Fibroblast of villous mesenchyme (primary cell): ENCODE results near the gene HLCS. TPM values are rescaled to one million over a fixed set of nuclear protein-coding genes. Genes with fewer than 3 reads are reported as not detected.
A peak's percentile ranks its signal among the peaks of the same experiment; 100 is the strongest.

Experiments used
- DNase-seq: peaks from one replicate; pipeline ENCODE4 v3.0.0-alpha.2; 2010; ENCODE audit warnings: low read depth
- H3K4me3 ChIP-seq: 2 replicates; pipeline ENCODE4 v1.5.1; 2011; ENCODE audit warnings: low read depth, mild to moderate bottlenecking, low read length
- CTCF ChIP-seq: IDR thresholded peaks from 2 replicates; pipeline ENCODE4 v1.5.1; 2012; ENCODE audit warnings: low read depth, mild to moderate bottlenecking, low read length; ENCODE audit not compliant: insufficient read depth
- total RNA-seq: library from RNA; depleted of rRNA; stranded (reverse); fragments of >200 nt; gene quantifications from 2 replicates; pipeline ENCODE4 v1.2.3, GENCODE V29; 2012

Gene HLCS
- total RNA-seq, 1 donor: 44.0 TPM

- peak; percentile 97 for TF ChIP-seq CTCF
Measured at GRCh38 chr21:36927719-36928117, 38.8 kb downstream of the HLCS start.

GRCh38 chr21:36926989-36927718 lies 39.3 kb downstream of the HLCS start:
- TF ChIP-seq CTCF: no peak
- no peak overlapping the region for H3K4me3 ChIP-seq
- peak; percentile 68 for DNase-seq

More at GRCh38 chr21:36927719-36928117, 38.8 kb downstream of the HLCS start:
- DNase-seq: peak; percentile 87
- H3K4me3 ChIP-seq: no peak overlapping the region

GRCh38 chr21:36923270-36923669 lies 43.2 kb downstream of the HLCS start:
- no peak for TF ChIP-seq CTCF
- H3K4me3 ChIP-seq: no peak overlapping the region
- peak; percentile 7 for DNase-seq

DNA sequence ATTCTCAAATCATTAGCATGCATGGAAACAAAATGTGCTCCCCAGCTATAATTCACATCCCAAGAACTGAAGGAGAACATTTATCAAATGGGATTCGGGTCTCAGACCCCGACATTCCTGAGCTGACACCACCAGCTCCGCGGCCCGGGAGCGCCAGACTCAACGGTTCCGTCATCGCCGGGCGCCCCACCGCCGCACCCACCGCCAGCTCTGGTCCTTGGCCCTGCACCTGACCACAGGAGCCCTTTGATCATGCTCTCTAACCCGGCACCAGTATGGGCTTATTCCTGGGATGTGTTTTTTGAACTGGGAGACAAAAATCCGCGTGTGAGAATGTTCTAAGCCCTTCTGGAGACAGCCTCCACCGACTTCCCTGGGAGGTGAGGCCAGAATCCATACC lies 43.6 kb downstream of the HLCS start:
- no peak for DNase-seq
- no peak overlapping the region for H3K4me3 ChIP-seq
- no peak for TF ChIP-seq CTCF

DNA sequence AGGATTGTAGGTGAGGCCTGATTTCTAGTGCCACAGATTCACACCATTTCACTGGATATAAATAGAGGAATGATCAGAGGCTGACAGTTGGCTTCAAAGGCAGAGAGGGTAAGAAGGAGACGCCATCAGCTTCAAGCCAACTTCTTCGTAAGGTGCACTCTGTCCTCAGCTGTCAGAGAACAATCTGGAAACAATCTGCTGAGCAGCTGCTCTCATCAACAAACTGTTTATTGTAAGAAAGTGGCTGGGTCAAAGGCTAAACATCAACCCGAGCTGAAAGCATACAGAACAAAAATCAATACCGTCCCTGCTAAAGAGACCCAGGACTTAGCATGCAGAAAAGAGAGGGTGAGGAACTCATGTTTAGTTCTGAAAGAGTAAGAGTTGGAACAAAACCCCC lies 48.2 kb downstream of the HLCS start:
- no peak overlapping the region for H3K4me3 ChIP-seq
- no peak for DNase-seq
- no peak for TF ChIP-seq CTCF

GRCh38 chr21:36917471-36918158 lies 48.9 kb downstream of the HLCS start:
- peak; percentile 63 for DNase-seq
- H3K4me3 ChIP-seq: no peak overlapping the region
- peak; percentile 81 for TF ChIP-seq CTCF
